A673 (cell line): ENCODE data around the gene HSP90AB1.
"Not testable (repeated sequence)": the region's sequence is repeated elsewhere in the genome, so short reads cannot be mapped to it uniquely, and the experiment has no call there.

Source experiments
- EZH2 ChIP-seq: fragments of 200-600 bp; sonication (generic); IDR thresholded peaks from 2 replicates; pipeline ENCODE4 v1.6.1; 2017; ENCODE audit warnings: borderline replicate concordance, low read depth, mild to moderate bottlenecking, mixed read lengths, antibody characterized with exemption, low read length; ENCODE audit not compliant: poor library complexity, severe bottlenecking
- TF ChIP-seq, protein P1 (sequence below): fragments of 300-800, 200-600 bp; sonication (generic); conservative IDR thresholded peaks from 2 replicates; pipeline ENCODE4 v1.5.1; 2017; ENCODE audit warnings: low read depth, mild to moderate bottlenecking, antibody characterized with exemption, low read length, moderate library complexity, mixed read lengths

DNA sequence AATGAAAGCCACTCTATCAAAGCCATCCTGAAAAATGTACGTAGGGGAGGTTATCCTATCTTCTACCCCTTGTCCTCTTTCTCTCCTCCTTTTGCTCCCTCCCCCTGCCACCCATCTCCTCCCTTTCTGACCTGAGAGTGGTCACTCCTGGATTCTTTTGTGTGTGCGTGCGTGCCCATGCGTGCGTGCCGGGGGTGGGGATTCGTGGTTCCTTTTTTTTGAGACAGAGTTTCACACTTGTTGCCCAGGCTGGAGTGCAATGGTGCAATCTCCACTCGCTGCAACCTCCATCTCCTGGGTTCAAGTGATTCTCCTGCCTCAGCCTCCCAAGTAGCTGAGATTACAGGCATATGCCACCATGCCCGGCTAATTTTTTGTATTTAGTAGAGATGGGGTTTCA, 15.5 kb upstream of the HSP90AB1 start:
- TF ChIP-seq, protein P1, sequence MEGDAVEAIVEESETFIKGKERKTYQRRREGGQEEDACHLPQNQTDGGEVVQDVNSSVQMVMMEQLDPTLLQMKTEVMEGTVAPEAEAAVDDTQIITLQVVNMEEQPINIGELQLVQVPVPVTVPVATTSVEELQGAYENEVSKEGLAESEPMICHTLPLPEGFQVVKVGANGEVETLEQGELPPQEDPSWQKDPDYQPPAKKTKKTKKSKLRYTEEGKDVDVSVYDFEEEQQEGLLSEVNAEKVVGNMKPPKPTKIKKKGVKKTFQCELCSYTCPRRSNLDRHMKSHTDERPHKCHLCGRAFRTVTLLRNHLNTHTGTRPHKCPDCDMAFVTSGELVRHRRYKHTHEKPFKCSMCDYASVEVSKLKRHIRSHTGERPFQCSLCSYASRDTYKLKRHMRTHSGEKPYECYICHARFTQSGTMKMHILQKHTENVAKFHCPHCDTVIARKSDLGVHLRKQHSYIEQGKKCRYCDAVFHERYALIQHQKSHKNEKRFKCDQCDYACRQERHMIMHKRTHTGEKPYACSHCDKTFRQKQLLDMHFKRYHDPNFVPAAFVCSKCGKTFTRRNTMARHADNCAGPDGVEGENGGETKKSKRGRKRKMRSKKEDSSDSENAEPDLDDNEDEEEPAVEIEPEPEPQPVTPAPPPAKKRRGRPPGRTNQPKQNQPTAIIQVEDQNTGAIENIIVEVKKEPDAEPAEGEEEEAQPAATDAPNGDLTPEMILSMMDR: not testable (repeated sequence)
- TF ChIP-seq EZH2: not testable (repeated sequence)
